T-helper 22 cell (primary cell): ENCODE data around the gene ZC3H18.
A peak's percentile ranks its signal among the peaks of the same experiment; 100 is the strongest.

Experiments
- DNase-seq: peaks from one replicate; pipeline ENCODE4 v3.0.0-alpha.2; 2020; ENCODE audit warnings: low read depth

Gene ZC3H18

GRCh38 chr16:88581033-88581432 lies 10.8 kb downstream of the ZC3H18 start:
- DNase-seq = no peak

- DNase-seq = no peak
Observed at GRCh38 chr16:88582912-88583575, 12.8 kb downstream of the ZC3H18 start.

- no peak for DNase-seq
Observed at GRCh38 chr16:88584676-88585075, 14.5 kb downstream of the ZC3H18 start.

- no peak for DNase-seq
Observed at GRCh38 chr16:88585269-88585668, 15.1 kb downstream of the ZC3H18 start.

- DNase-seq = no peak
Observed at GRCh38 chr16:88585927-88586581, 15.9 kb downstream of the ZC3H18 start.

- DNase-seq = no peak
Observed at GRCh38 chr16:88588148-88588547, 17.9 kb downstream of the ZC3H18 start.

GRCh38 chr16:88588754-88589153 lies 18.6 kb downstream of the ZC3H18 start:
- DNase-seq = no peak

GRCh38 chr16:88589441-88589840 lies 19.2 kb downstream of the ZC3H18 start:
- DNase-seq = peak; percentile 8

- DNase-seq = no peak
Observed at GRCh38 chr16:88591577-88592021, 21.4 kb downstream of the ZC3H18 start.

- no peak for DNase-seq
Observed at GRCh38 chr16:88593061-88593460, 22.9 kb downstream of the ZC3H18 start.

GRCh38 chr16:88593489-88593888 lies 23.3 kb downstream of the ZC3H18 start:
- no peak for DNase-seq

GRCh38 chr16:88593910-88594309 lies 23.7 kb downstream of the ZC3H18 start:
- DNase-seq = no peak

- no peak for DNase-seq
Observed at GRCh38 chr16:88595101-88595500, 24.9 kb downstream of the ZC3H18 start.

- DNase-seq = no peak
Observed at GRCh38 chr16:88595921-88596320, 25.7 kb downstream of the ZC3H18 start.

- DNase-seq = no peak
Observed at GRCh38 chr16:88596483-88596882, 26.3 kb downstream of the ZC3H18 start.

- DNase-seq = no peak
Observed at GRCh38 chr16:88597856-88598491, 27.8 kb downstream of the ZC3H18 start.

GRCh38 chr16:88599092-88599733 lies 29.0 kb downstream of the ZC3H18 start:
- no peak for DNase-seq

GRCh38 chr16:88599825-88600538 lies 29.8 kb downstream of the ZC3H18 start:
- no peak for DNase-seq

- no peak for DNase-seq
Observed at GRCh38 chr16:88600539-88600896, 30.3 kb downstream of the ZC3H18 start.

GRCh38 chr16:88601313-88602036 lies 31.3 kb downstream of the ZC3H18 start:
- DNase-seq = no peak

- no peak for DNase-seq
Observed at GRCh38 chr16:88602091-88602490, 31.9 kb downstream of the ZC3H18 start.
